IPS DF 4.7 (cell line): ENCODE results near the gene NUDT5.
"Not testable (repeated sequence)": the region's sequence is repeated elsewhere in the genome, so short reads cannot be mapped to it uniquely, and the experiment has no call there.

ENCODE experiments used
- DNase-seq: peaks from one replicate; pipeline ENCODE4 v3.0.0-alpha.2; 2013; ENCODE audit warnings: low spot score; ENCODE audit errors: extremely low read depth

The NUDT5 gene

DNA sequence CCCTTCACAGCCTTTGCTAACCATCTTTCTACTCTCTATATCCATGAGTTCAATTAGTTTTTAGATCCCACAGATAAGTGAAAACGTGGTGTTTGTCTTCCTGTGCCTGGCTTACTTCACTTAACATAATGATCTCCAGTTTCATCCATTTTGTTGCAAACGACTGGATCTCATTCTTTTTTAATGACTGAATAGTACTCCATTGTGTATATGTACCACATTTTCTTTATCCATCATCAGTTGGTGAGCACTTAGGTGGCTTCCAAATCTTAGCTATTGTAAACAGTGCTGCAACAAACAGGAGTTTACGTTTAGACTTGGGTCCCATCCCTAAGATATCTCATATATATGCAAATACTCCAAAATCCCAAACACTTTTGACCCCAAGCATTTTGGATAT lies 9.4 kb upstream of the NUDT5 start:
- DNase-seq, result no peak

GRCh38 chr10:12202226-12202625 lies 6.5 kb upstream of the NUDT5 start:
- DNase-seq, result no peak

DNA sequence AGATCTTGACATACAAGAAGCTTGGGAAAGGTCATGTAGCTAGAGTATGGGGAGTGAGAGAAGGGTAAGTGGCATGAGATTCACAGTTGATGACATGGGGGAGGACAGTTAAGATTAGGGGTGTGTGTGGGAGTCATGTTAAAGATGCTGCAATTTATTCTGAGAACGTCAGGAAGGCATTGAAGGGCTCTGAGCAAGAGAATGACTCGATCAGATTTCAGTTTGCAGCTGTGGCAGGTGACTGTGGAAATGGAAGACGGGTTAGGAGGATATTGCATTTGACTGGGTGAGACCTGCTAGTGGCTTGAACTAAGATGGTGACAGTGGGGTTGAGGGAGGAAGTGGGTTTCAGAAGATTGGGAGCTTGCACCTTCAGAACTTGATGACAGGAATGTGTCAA lies 5.9 kb upstream of the NUDT5 start:
- no peak for DNase-seq

GRCh38 chr10:12200850-12201249 lies 5.2 kb upstream of the NUDT5 start:
- no peak for DNase-seq

GRCh38 chr10:12198156-12198555 lies 2.5 kb upstream of the NUDT5 start:
- no peak for DNase-seq

DNA sequence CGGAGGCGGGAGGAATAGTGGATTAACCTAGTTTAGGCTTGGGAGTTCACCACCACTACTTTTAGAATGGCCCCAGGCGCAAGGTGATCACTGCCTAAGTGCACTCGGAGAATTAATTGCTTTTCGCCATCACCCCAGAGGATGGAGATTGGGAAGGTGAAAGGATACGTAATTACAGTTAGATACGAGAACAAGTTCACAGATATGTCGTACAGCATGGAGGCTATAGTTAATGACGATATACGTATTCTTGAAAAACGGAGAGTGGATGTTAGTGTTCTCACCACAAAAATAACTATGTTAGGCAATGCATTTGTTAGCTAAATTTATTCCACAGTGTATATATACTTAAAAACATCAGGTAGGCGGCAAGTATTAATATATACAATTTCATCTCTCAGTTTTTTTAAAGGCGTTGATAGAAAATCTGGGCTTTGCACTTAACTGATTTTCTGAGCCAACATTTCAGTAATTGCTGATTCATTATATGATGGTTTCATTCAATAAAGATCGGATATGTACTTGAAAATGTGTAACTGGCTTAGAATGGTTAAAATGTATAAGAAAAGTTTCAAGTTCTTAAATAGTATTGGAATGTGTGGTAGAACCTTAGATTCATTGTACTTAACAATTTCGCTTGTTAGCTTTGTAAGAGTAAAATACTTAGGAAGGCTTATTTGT lies 980 bp upstream of the NUDT5 start:
- DNase-seq, result no peak

- no peak for DNase-seq
Observed at GRCh38 chr10:12195281-12195602, 449 bp downstream of the NUDT5 start.

DNA sequence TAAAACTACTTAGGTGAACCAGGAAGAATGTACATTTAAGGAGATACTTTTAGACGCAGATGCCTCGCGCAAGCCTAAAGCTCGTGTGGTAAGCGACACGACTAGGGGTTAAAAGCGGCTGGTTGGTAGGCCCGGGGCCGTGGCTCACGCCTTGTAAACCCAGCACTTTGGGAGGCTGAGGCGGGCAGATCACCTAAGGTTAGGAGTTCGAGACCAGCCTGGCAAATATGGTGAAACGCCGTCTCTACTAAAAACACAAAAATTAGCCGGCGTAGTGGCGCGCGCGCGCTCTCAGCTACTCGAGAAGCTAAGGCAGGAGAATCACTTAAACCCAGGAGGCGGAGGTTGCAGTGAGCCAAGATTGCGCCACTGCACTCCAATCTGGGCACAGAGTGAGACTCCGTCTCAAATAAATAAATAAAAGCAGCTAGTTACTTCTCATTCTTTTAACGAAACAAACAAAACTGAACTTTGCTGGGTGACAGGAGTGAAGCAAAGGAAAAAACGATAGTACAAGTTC lies 879 bp downstream of the NUDT5 start:
- no peak for DNase-seq

GRCh38 chr10:12193193-12193592 lies 2.5 kb downstream of the NUDT5 start:
- no peak for DNase-seq

GRCh38 chr10:12191715-12192114 lies 4.0 kb downstream of the NUDT5 start:
- no peak for DNase-seq

GRCh38 chr10:12189426-12189825 lies 6.3 kb downstream of the NUDT5 start:
- no peak for DNase-seq

- no peak for DNase-seq
Observed at GRCh38 chr10:12188656-12189055, 7.0 kb downstream of the NUDT5 start.

DNA sequence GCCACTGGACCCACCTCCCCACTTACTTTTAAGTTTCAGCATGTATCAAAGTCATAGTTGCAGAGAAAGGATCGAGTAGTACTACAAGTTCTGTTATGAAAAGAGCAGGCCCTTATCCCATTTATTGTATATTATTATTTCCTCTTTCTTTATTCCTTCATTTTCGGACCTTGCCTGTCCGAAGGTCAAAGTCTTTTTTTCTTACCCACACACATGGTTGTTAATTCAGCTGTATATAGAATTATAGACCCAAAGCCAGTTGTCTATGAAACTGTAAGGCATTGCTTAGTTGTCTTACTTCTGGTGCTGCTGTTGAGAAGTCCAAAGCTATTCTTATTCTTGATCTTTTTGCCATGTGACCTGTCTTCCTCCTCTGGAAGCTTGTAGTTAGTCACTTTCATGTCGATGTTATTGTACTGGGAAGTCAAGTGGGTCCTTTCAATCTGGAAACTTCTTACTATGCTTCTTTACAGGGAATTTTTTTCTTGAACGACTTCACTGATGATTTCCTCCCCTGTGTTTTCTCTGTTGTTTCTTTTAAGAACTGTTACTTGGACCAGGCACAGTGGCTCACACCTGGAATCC lies 8.3 kb downstream of the NUDT5 start:
- DNase-seq, result no peak

GRCh38 chr10:12186323-12186722 lies 9.4 kb downstream of the NUDT5 start:
- no peak for DNase-seq

DNA sequence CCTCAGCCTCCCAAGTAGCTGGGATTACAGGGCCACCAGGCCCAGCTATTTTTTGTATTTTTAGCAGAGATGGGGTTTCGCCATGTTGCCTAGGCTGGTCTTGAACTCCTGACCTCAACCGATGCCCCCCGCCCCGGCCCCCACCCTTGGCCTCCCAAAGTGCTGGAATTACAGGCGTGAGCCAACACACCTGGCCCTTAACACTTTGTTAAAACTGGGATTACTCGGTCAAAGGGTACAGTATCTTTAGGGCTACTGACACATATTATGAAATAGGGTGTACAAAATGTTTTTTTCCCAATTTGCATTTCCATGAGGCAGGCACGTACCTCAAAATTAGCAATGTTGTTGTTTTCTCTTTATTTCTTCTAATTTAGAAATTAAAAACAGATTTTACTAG lies 11.5 kb downstream of the NUDT5 start:
- DNase-seq, result no peak

DNA sequence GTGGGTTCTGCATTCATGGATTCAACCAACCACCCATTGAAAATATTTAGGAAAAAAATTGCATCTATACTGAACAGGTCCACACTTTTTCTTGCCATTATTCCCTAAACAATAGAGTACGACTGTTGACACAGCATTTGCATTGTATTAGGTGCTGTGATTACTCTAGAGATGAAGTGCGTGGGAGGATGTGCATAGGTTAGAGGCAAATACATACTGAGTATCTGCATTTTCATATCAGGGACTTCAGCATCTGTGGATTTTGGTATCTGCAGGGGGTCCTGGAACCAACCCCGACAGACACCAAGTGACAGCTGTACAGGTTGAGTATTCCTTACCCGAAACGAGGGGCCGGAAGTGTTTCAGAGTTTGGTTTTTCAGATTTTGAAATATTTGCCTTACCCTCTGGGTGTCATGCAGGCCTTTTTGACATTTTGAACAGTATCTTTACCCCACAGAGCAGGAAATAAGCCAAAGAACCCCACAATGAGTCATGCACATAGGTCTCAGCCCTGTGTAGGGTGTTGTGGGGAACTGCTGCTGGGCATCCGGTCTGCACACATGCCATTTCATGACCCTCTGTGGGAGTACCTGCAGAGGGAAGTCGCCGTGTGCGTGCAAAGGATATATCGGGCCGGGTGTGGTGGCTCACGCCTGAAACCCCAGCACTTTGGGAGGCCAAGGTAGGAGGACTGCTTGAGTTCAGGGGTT lies 14.5 kb downstream of the NUDT5 start:
- no peak for DNase-seq

GRCh38 chr10:12180221-12180974 lies 15.3 kb downstream of the NUDT5 start:
- no peak for DNase-seq

- DNase-seq, result no peak
Observed at GRCh38 chr10:12179606-12180170, 16.0 kb downstream of the NUDT5 start.

DNA sequence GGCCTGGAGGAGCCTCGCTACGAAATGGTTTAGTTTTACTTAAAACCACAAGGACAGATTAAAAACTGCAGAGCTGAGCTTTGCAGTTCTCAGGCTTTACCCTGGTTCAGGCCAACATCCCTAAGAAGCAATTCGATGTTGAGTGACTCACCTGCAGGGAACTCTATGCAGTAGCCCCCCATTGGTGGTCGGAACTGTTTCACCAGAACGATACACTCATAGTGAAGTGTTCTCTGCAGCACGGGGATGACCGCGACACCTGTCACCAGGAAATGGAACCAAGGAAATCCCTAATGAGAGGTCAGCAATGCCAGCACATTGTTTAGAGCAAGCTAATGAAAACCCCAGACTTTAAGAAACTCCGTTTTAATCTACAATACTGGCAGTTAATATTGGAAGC lies 18.0 kb downstream of the NUDT5 start:
- DNase-seq, result no peak

- DNase-seq, result not testable (repeated sequence)
Observed at GRCh38 chr10:12171512-12171911, 24.2 kb downstream of the NUDT5 start.

DNA sequence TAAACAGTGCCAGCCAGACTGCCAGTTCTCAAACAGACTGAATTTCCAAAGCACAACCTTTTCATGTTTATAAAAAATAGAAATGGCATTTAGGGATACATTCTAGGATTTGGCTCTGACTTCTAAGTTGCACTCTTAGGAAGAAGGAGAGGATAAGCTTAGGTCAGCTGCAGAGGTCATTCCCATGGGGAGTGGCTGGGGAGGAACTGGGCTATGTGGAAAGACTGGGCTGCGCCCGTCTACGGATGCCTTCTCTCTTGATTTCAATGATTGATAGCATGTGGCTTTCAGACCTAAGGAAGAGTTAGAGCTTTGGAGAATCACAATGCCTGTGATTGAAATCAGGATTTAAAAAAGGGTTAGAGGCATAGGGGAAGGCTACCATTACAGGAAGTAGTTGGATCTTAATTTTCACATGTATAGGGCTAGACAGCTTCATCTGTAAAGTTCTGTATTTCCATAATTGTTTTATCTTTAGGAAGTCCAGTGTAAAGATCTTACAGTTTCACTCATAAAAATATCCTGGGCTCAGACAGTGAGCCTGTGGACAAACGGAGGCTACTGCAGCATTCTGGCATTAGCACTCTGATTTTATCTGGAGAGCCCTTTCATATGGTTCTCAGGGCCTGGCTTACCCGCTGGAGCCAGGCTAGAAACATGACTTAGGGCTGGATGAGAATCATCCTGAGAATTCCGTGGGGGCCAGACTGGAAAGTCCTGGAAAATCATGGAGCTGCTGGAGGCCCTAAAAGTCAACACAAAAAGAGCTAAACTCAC lies 29.5 kb downstream of the NUDT5 start:
- no peak for DNase-seq
